NT2/D1 (cell line): Measurements from ENCODE around the gene TBC1D7.

ENCODE experiments used
- SUZ12 ChIP-seq: IDR thresholded peaks from 2 replicates; pipeline ENCODE4 v1.6.1; 2011; ENCODE audit not compliant: insufficient read length, insufficient read depth; ENCODE audit errors: extremely low read depth
- YY1 ChIP-seq: IDR thresholded peaks from 2 replicates; pipeline ENCODE4 v1.6.1; 2011; ENCODE audit not compliant: insufficient read length, insufficient read depth
- ZNF274 ChIP-seq: IDR thresholded peaks from 2 replicates; pipeline ENCODE4 v1.6.1; 2011; ENCODE audit warnings: mild to moderate bottlenecking, low read depth, low read length

DNA sequence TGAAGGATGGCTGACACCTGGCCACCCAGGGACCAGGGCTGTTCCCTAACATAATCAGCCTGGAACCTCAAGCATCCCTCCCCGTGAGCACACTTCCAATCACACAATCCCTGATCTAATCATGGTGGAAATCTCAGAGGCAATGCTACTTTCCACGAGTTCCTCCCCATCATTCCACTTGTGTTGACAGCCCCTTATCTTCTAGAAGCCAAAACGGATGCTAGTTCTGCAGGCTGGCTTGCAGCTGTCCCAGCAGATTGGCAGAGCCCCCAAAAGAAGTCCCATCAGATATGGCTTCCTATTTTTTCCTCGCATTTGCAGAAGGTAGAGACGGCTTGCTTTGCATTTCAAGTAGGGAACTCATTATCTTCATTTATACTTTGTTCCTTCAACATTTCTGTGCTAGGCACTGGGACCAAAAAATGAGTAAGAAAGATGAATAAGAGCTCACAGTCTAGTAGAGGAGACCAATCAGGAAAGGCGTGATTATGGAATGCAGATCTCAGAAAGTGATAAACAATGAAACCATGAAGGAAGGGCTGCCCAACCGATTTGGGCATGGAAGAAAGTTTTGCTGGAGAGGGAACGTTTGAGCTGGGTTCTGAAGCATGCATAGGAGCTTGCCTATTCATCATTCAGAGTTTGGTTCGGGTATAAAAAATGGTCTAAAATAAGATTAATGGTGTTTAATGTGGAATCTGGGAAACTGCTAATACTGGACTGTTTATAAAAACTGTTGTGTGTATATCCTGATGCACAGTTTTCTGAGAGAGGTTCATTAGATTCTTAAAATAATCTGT is 44.6 kb upstream of the TBC1D7 start:
- TF ChIP-seq YY1 (no peak), ZNF274 (no peak), SUZ12 (no peak)
